HG02840 (cell line): ENCODE measurements around the gene DOCK2.

Source experiments
- ATAC-seq: cut with Tn5 transposase; IDR thresholded peaks from one replicate; pipeline ENCODE4 v1.9.1; 2021; ENCODE audit warnings: mild to moderate bottlenecking, moderate library complexity, moderate number of reproducible peaks; ENCODE audit not compliant: unreplicated experiment, low FRiP score

The DOCK2 gene

GRCh38 chr5:169778622-169779596 is 141.8 kb downstream of the DOCK2 start:
- ATAC-seq = peak; percentile 78

- no peak for ATAC-seq
Observed at GRCh38 chr5:169781420-169782345, 144.6 kb downstream of the DOCK2 start.

GRCh38 chr5:169785771-169786618 is 148.9 kb downstream of the DOCK2 start:
- no peak for ATAC-seq

- no peak for ATAC-seq
Observed at GRCh38 chr5:169788168-169788567, 151.1 kb downstream of the DOCK2 start.

GRCh38 chr5:169789417-169789940 is 152.4 kb downstream of the DOCK2 start:
- no peak for ATAC-seq

- ATAC-seq = no peak
Observed at GRCh38 chr5:169791251-169791650, 154.2 kb downstream of the DOCK2 start.

- no peak for ATAC-seq
Observed at GRCh38 chr5:169795338-169795737, 158.3 kb downstream of the DOCK2 start.

- no peak for ATAC-seq
Observed at GRCh38 chr5:169796731-169797130, 159.7 kb downstream of the DOCK2 start.

GRCh38 chr5:169797577-169797976 is 160.5 kb downstream of the DOCK2 start:
- ATAC-seq = no peak

- no peak for ATAC-seq
Observed at GRCh38 chr5:169798438-169798837, 161.4 kb downstream of the DOCK2 start.

- ATAC-seq = no peak
Observed at GRCh38 chr5:169798906-169799660, 162.0 kb downstream of the DOCK2 start.

- no peak for ATAC-seq
Observed at GRCh38 chr5:169801324-169801777, 164.3 kb downstream of the DOCK2 start.

GRCh38 chr5:169801781-169802180 is 164.7 kb downstream of the DOCK2 start:
- no peak for ATAC-seq

GRCh38 chr5:169803077-169803981 is 166.3 kb downstream of the DOCK2 start:
- no peak for ATAC-seq

- ATAC-seq = no peak
Observed at GRCh38 chr5:169804861-169805260, 167.8 kb downstream of the DOCK2 start.

- peak; percentile 82 for ATAC-seq
Observed at GRCh38 chr5:169805527-169805934, 168.5 kb downstream of the DOCK2 start.

- ATAC-seq = peak; percentile 62
Observed at GRCh38 chr5:169805937-169806700, 169.0 kb downstream of the DOCK2 start.
